Neural cell (in vitro differentiated cells): ENCODE results near the gene HDAC4. TPM values are rescaled to one million over a fixed set of nuclear protein-coding genes. Genes with fewer than 3 reads are reported as not detected.

Experiments used
- H2AFZ ChIP-seq: fragments of 200-600, 300-800 bp; sonication (generic), shearing (Covaris generic); 2 replicates; pipeline ENCODE4 v1.6.0; 2014; ENCODE audit warnings: low read depth, mild to moderate bottlenecking, antibody characterized with exemption, low read length, moderate library complexity
- H3F3A ChIP-seq: fragments of 200-600 bp; shearing (Covaris generic); 2 replicates; pipeline ENCODE4 v1.6.1; 2016; ENCODE audit warnings: mild to moderate bottlenecking, moderate library complexity, mixed read lengths, antibody characterized with exemption, low read length; ENCODE audit not compliant: insufficient read depth, poor library complexity, severe bottlenecking
- H3K27ac ChIP-seq: fragments of 200-600, 300-800 bp; sonication (generic), shearing (Covaris generic); 2 replicates; pipeline ENCODE4 v1.5.1; 2014; ENCODE audit warnings: mild to moderate bottlenecking, low read length, moderate library complexity
- H3K27me3 ChIP-seq: fragments of 300-800, 200-600 bp; sonication (generic), shearing (Covaris generic); 2 replicates; pipeline ENCODE4 v1.6.0; 2014; ENCODE audit warnings: mild to moderate bottlenecking, low read depth, low read length, moderate library complexity; ENCODE audit not compliant: insufficient read depth
- H3K36me3 ChIP-seq: fragments of 300-800, 200-600 bp; sonication (generic), shearing (Covaris generic); 2 replicates; pipeline ENCODE4 v1.5.1; 2014; ENCODE audit warnings: mild to moderate bottlenecking, antibody characterized with exemption, low read length, moderate library complexity; ENCODE audit not compliant: insufficient read depth
- H3K4me2 ChIP-seq: fragments of 300-800, 200-600 bp; sonication (generic), shearing (Covaris generic); 2 replicates; pipeline ENCODE4 v1.6.0; 2014; ENCODE audit warnings: mild to moderate bottlenecking, low read length
- H3K4me3 ChIP-seq: fragments of 300-800, 200-600 bp; sonication (generic), shearing (Covaris generic); 2 replicates; pipeline ENCODE4 v1.5.1; 2014; ENCODE audit warnings: mild to moderate bottlenecking, low read length, moderate library complexity
- H3K79me2 ChIP-seq: fragments of 200-600 bp; shearing (Covaris generic); replicated peaks from 2 replicates; pipeline ENCODE4 v1.6.0; 2014; ENCODE audit warnings: mild to moderate bottlenecking, low read length, moderate library complexity; ENCODE audit not compliant: insufficient read depth
- H3K9ac ChIP-seq: fragments of 300-800, 200-600 bp; sonication (generic), shearing (Covaris generic); 2 replicates; pipeline ENCODE4 v1.6.1; 2016; ENCODE audit warnings: mild to moderate bottlenecking, low read length, mixed read lengths
- H3K9me2 ChIP-seq: fragments of 200-600 bp; shearing (Covaris generic); 2 replicates; pipeline ENCODE4 v1.6.1; 2016; ENCODE audit warnings: mild to moderate bottlenecking, low read length, mixed read lengths; ENCODE audit not compliant: insufficient read depth
- H3K9me3 ChIP-seq: fragments of 200-600, 300-800 bp; sonication (generic), shearing (Covaris generic); 2 replicates; pipeline ENCODE4 v1.6.1; 2016; ENCODE audit warnings: mild to moderate bottlenecking, mixed run types, low read length, moderate library complexity, mixed read lengths
- H4K20me1 ChIP-seq: fragments of 200-600 bp; shearing (Covaris generic); 2 replicates; pipeline ENCODE4 v1.6.1; 2016; ENCODE audit warnings: mild to moderate bottlenecking, mixed run types; ENCODE audit not compliant: insufficient read depth
- EP300 ChIP-seq: fragments of 450-650 bp; conservative IDR thresholded peaks from 2 replicates; pipeline ENCODE4 v1.6.1; 2014; ENCODE audit warnings: antibody characterized with exemption, mild to moderate bottlenecking, moderate library complexity; ENCODE audit not compliant: poor library complexity, severe bottlenecking
- EZH2 ChIP-seq: fragments of 200-600, 300-800 bp; shearing (Covaris generic), sonication (generic); IDR thresholded peaks from 2 replicates; pipeline ENCODE4 v1.6.1; 2014; ENCODE audit warnings: antibody characterized with exemption, low read length, borderline replicate concordance, mild to moderate bottlenecking; ENCODE audit not compliant: insufficient read depth, poor library complexity, severe bottlenecking
- MXI1 ChIP-seq: fragments of 450-650 bp; conservative IDR thresholded peaks from 2 replicates; pipeline ENCODE4 v1.6.1; 2014; ENCODE audit warnings: antibody characterized with exemption, mild to moderate bottlenecking; ENCODE audit not compliant: poor library complexity, severe bottlenecking
- POLR2AphosphoS5 ChIP-seq: IDR thresholded peaks from 2 replicates; pipeline ENCODE4 v1.6.1; 2012
- RAD21 ChIP-seq: fragments of 450-650 bp; conservative IDR thresholded peaks from 2 replicates; pipeline ENCODE4 v1.6.1; 2014; ENCODE audit warnings: antibody characterized with exemption, mild to moderate bottlenecking, moderate library complexity
- REST ChIP-seq: IDR thresholded peaks from 2 replicates; pipeline ENCODE4 v1.6.1; 2012; ENCODE audit warnings: borderline replicate concordance
- SMC3 ChIP-seq: fragments of 450-650 bp; conservative IDR thresholded peaks from 2 replicates; pipeline ENCODE4 v1.6.1; 2014; ENCODE audit warnings: antibody characterized with exemption, mild to moderate bottlenecking, moderate library complexity; ENCODE audit not compliant: poor library complexity
- TAF1 ChIP-seq: IDR thresholded peaks from 2 replicates; pipeline ENCODE4 v1.6.1; 2012; ENCODE audit warnings: low read depth
- polyA plus RNA-seq: library from polyadenylated mRNA; depleted of rRNA; stranded (reverse); fragments of >200 nt; gene quantifications from 2 replicates; pipeline ENCODE4 v1.2.3, GENCODE V29; 2014
- TF ChIP-seq, protein P1 (sequence below): fragments of 450-650 bp; IDR thresholded peaks from 2 replicates; pipeline ENCODE4 v1.5.1; 2014; ENCODE audit warnings: antibody characterized with exemption, mild to moderate bottlenecking, moderate library complexity; ENCODE audit not compliant: poor library complexity, severe bottlenecking

Gene HDAC4
- polyA plus RNA-seq, 1 donor from 2014 or later: 3.4 TPM

GRCh38 chr2:239198221-239198620, 202.6 kb downstream of the HDAC4 start:
- Histone ChIP-seq H3K9me2 (no peaks in the 10 kb centered on the region), H3K27ac (no peak overlapping the region), H3K27me3 (no peaks in the 10 kb centered on the region), H3K4me2 (no peak overlapping the region), H3K79me2 (no peaks in the 10 kb centered on the region), H3F3A (no peaks in the 10 kb centered on the region), H3K9me3 (no peaks in the 10 kb centered on the region), H2AFZ (no peak overlapping the region), H3K36me3 (no peaks in the 10 kb centered on the region), H4K20me1 (no peaks in the 10 kb centered on the region), H3K9ac (no peak overlapping the region), H3K4me3 (no peak overlapping the region)
- TF ChIP-seq REST (no peak), TAF1 (no peak), EZH2 (no peak), POLR2AphosphoS5 (no peak), SMC3 (no peak), EP300 (no peak), MXI1 (no peak), RAD21 (no peak)
- TF ChIP-seq, protein P1, sequence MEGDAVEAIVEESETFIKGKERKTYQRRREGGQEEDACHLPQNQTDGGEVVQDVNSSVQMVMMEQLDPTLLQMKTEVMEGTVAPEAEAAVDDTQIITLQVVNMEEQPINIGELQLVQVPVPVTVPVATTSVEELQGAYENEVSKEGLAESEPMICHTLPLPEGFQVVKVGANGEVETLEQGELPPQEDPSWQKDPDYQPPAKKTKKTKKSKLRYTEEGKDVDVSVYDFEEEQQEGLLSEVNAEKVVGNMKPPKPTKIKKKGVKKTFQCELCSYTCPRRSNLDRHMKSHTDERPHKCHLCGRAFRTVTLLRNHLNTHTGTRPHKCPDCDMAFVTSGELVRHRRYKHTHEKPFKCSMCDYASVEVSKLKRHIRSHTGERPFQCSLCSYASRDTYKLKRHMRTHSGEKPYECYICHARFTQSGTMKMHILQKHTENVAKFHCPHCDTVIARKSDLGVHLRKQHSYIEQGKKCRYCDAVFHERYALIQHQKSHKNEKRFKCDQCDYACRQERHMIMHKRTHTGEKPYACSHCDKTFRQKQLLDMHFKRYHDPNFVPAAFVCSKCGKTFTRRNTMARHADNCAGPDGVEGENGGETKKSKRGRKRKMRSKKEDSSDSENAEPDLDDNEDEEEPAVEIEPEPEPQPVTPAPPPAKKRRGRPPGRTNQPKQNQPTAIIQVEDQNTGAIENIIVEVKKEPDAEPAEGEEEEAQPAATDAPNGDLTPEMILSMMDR: no peak

GRCh38 chr2:239197146-239197545, 203.7 kb downstream of the HDAC4 start:
- Histone ChIP-seq H3K9me3 (no peaks in the 10 kb centered on the region), H3K27me3 (no peaks in the 10 kb centered on the region), H3K36me3 (no peaks in the 10 kb centered on the region), H3K4me2 (no peak overlapping the region), H3K79me2 (no peaks in the 10 kb centered on the region), H3K27ac (no peak overlapping the region), H3K9ac (no peak overlapping the region), H2AFZ (no peak overlapping the region), H4K20me1 (no peaks in the 10 kb centered on the region), H3F3A (no peaks in the 10 kb centered on the region), H3K9me2 (no peaks in the 10 kb centered on the region), H3K4me3 (no peak overlapping the region)
- TF ChIP-seq MXI1: no peak
- no peak for TF ChIP-seq TAF1
- no peak for TF ChIP-seq SMC3
- TF ChIP-seq, protein P1: no peak
- TF ChIP-seq REST: no peak
- no peak for TF ChIP-seq EP300
- TF ChIP-seq POLR2AphosphoS5: no peak
- TF ChIP-seq RAD21: no peak
- no peak for TF ChIP-seq EZH2
